ENCODE measurements around the gene DNAI1. TPM values are rescaled to one million over a fixed set of nuclear protein-coding genes. Genes with fewer than 3 reads are reported as not detected.
A peak's percentile ranks its signal among the peaks of the same experiment; 100 is the strongest.

Gene DNAI1
- total RNA-seq, 2 donors from 2014 or later = 2.5 to 4.1 TPM

GRCh38 chr9:34498553-34498952 is 39.9 kb downstream of the DNAI1 start:
- Mint-ChIP-seq H3K27ac (no peak overlapping the region), H3K4me1 (peaks cover 17% of the 10 kb centered on the region), H3K9me3 (no peaks in the 10 kb centered on the region), H3K27me3 (ENCODE audit: insufficient read depth) (peaks cover 34% of the 10 kb centered on the region), H3K36me3 (ENCODE audit: low read depth) (no peaks in the 10 kb centered on the region), H3K4me3 (no peak overlapping the region)
- TF ChIP-seq CTCF (conservative IDR thresholded peaks at IDR 0.05) = no peak
- H3K9me3 ChIP-seq (ENCODE audit: control insufficient read depth, low read length) = no peaks in the 10 kb centered on the region
- H3K4me3 ChIP-seq (ENCODE audit: low read length) = no peak overlapping the region
- H3K4me1 ChIP-seq (ENCODE audit: control insufficient read depth, insufficient read depth, low read length) = no peaks in the 10 kb centered on the region
- WGBS, 2 experiments (ENCODE audit: insufficient coverage in 1 of 2, insufficient read length in 1 of 2) = 42 to 54% methylated on average over 2 to 3 of the region's 3 CpGs
- no peak overlapping the region for H3K9ac ChIP-seq (ENCODE audit: extremely low read depth, low read length, poor library complexity, severe bottlenecking)
- no peak overlapping the region for H3K27ac ChIP-seq (ENCODE audit: low read depth, low read length)
- H3K36me3 ChIP-seq (ENCODE audit: control insufficient read depth, insufficient read depth, low read length) = no peaks in the 10 kb centered on the region
- peaks cover 21% of the 10 kb centered on the region for H3K27me3 ChIP-seq (ENCODE audit: control insufficient read depth, insufficient read depth, low read length, poor library complexity, severe bottlenecking)
- no peak for DNase-seq

GRCh38 chr9:34499076-34499475 is 40.5 kb downstream of the DNAI1 start:
- no peaks in the 10 kb centered on the region for H3K36me3 Mint-ChIP-seq (ENCODE audit: low read depth)
- H3K27me3 ChIP-seq (ENCODE audit: control insufficient read depth, insufficient read depth, low read length, poor library complexity, severe bottlenecking) = peaks cover 26% of the 10 kb centered on the region
- no peak for TF ChIP-seq CTCF (conservative IDR thresholded peaks at IDR 0.05)
- no peaks in the 10 kb centered on the region for H3K4me1 ChIP-seq (ENCODE audit: control insufficient read depth, insufficient read depth, low read length)
- H3K4me3 Mint-ChIP-seq = no peak overlapping the region
- H3K27me3 Mint-ChIP-seq (ENCODE audit: insufficient read depth) = peaks cover 31% of the 10 kb centered on the region
- H3K27ac ChIP-seq (ENCODE audit: low read depth, low read length) = no peak overlapping the region
- DNase-seq = no peak
- no peaks in the 10 kb centered on the region for H3K36me3 ChIP-seq (ENCODE audit: control insufficient read depth, insufficient read depth, low read length)
- H3K9ac ChIP-seq (ENCODE audit: extremely low read depth, low read length, poor library complexity, severe bottlenecking) = no peak overlapping the region
- H3K4me3 ChIP-seq (ENCODE audit: low read length) = no peak overlapping the region
- no peaks in the 10 kb centered on the region for H3K9me3 ChIP-seq (ENCODE audit: control insufficient read depth, low read length)
- H3K9me3 Mint-ChIP-seq = no peaks in the 10 kb centered on the region
- H3K27ac Mint-ChIP-seq = no peak overlapping the region
- 81 to 87% methylated on average over 2 of the region's 2 CpGs for WGBS, 2 experiments (ENCODE audit: insufficient coverage in 1 of 2, insufficient read length in 1 of 2)
- peaks cover 17% of the 10 kb centered on the region for H3K4me1 Mint-ChIP-seq

- H3K9me3 Mint-ChIP-seq = no peaks in the 10 kb centered on the region
- no peaks in the 10 kb centered on the region for H3K36me3 ChIP-seq (ENCODE audit: control insufficient read depth, insufficient read depth, low read length)
- no peaks in the 10 kb centered on the region for H3K9me3 ChIP-seq (ENCODE audit: control insufficient read depth, low read length)
- H3K4me1 ChIP-seq (ENCODE audit: control insufficient read depth, insufficient read depth, low read length) = no peaks in the 10 kb centered on the region
- peaks cover 30% of the 10 kb centered on the region for H3K27me3 ChIP-seq (ENCODE audit: control insufficient read depth, insufficient read depth, low read length, poor library complexity, severe bottlenecking)
- H3K4me3 Mint-ChIP-seq = no peak overlapping the region
- H3K4me1 Mint-ChIP-seq = peaks cover 17% of the 10 kb centered on the region
- 9 to 18% methylated on average over 4 to 6 of the region's 6 CpGs for WGBS, 2 experiments (ENCODE audit: insufficient coverage in 1 of 2, insufficient read length in 1 of 2)
- no peak overlapping the region for H3K27ac Mint-ChIP-seq
- H3K4me3 ChIP-seq (ENCODE audit: low read length) = no peak overlapping the region
- no peak overlapping the region for H3K27ac ChIP-seq (ENCODE audit: low read depth, low read length)
- peak; percentile 93 for DNase-seq
- no peaks in the 10 kb centered on the region for H3K36me3 Mint-ChIP-seq (ENCODE audit: low read depth)
- H3K27me3 Mint-ChIP-seq (ENCODE audit: insufficient read depth) = peaks cover 28% of the 10 kb centered on the region
- no peak overlapping the region for H3K9ac ChIP-seq (ENCODE audit: extremely low read depth, low read length, poor library complexity, severe bottlenecking)
- peak; percentile 97 for TF ChIP-seq CTCF (conservative IDR thresholded peaks at IDR 0.05)
These were observed 42.1 kb downstream of the DNAI1 start for GRCh38 chr9:34500623-34501267.

All from endodermal cell (in vitro differentiated cells).